ENCODE results near the gene PSD. TPM values are rescaled to one million over a fixed set of nuclear protein-coding genes. Genes with fewer than 3 reads are reported as not detected.

The PSD gene
- total RNA-seq, 2 experiments from 2014 or later, result 2.2 to 10.2 TPM

DNA sequence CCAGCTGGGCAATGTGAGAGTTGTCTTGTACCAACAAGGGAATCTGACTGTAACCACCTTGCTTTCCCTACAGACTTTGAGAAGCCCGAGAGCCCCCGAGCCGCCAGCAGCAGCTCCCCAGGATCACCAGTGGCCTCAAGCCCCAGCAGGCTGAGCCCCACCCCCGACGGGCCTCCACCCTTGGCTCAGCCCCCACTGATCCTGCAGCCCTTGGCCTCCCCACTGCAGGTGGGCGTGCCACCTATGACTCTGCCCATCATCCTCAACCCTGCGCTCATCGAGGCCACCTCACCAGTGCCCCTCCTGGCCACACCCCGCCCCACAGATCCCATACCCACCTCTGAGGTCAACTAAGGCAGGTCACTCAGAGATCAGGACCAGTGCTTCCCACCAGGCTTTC is 36.6 kb downstream of the PSD start:
- Histone ChIP-seq H3K36me3 (ENCODE audit: insufficient read depth, low read length) (peaks cover 42% of the 10 kb centered on the region), H3K27ac (ENCODE audit: low read depth, low read length, poor library complexity, severe bottlenecking) (no peak overlapping the region), H4K20me1 (ENCODE audit: insufficient read depth, low read length) (no peaks in the 10 kb centered on the region), H3K9me3 (ENCODE audit: low read length) (no peaks in the 10 kb centered on the region), H3K79me2 (ENCODE audit: insufficient read depth, low read depth, low read length) (no peaks in the 10 kb centered on the region), H3K4me3 (ENCODE audit: low read depth, low read length, poor library complexity, severe bottlenecking) (no peak overlapping the region), H3K4me2 (ENCODE audit: low read length) (no peak overlapping the region), H2AFZ (ENCODE audit: low read length) (no peak overlapping the region), H3K9me2 (ENCODE audit: insufficient read depth, low read length) (no peaks in the 10 kb centered on the region), H3K4me1 (ENCODE audit: insufficient read depth, low read length, poor library complexity, severe bottlenecking) (peaks cover 12% of the 10 kb centered on the region)
- POLR2A ChIA-PET, result interaction anchor here (0.7 kb wide), 1 partner anchor 79 kb away, joined by 5 read pairs; no protein-coding TSS in a partner anchor
- no peak for TF ChIP-seq EZH2phosphoT487 (IDR thresholded peaks at IDR 0.05; ENCODE audit: borderline replicate concordance, low read depth, low read length)
- TF ChIP-seq, protein P1, sequence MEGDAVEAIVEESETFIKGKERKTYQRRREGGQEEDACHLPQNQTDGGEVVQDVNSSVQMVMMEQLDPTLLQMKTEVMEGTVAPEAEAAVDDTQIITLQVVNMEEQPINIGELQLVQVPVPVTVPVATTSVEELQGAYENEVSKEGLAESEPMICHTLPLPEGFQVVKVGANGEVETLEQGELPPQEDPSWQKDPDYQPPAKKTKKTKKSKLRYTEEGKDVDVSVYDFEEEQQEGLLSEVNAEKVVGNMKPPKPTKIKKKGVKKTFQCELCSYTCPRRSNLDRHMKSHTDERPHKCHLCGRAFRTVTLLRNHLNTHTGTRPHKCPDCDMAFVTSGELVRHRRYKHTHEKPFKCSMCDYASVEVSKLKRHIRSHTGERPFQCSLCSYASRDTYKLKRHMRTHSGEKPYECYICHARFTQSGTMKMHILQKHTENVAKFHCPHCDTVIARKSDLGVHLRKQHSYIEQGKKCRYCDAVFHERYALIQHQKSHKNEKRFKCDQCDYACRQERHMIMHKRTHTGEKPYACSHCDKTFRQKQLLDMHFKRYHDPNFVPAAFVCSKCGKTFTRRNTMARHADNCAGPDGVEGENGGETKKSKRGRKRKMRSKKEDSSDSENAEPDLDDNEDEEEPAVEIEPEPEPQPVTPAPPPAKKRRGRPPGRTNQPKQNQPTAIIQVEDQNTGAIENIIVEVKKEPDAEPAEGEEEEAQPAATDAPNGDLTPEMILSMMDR (conservative IDR thresholded peaks at IDR 0.05; ENCODE audit: low read length), result no peak
- intact Hi-C loops (cut with micrococcal nuclease; ENCODE audit: unreplicated experiment), result no loop called here
- no TSS peak for BruUV-seq (replicated peaks)
- CTCF ChIA-PET (ENCODE audit: unreplicated experiment), result interaction anchor here (0.6 kb wide), 1 partner anchor 11 kb away, joined by 3 read pairs; no protein-coding TSS in a partner anchor
- DNase-seq (ENCODE audit: low spot score), result no peak

DNA sequence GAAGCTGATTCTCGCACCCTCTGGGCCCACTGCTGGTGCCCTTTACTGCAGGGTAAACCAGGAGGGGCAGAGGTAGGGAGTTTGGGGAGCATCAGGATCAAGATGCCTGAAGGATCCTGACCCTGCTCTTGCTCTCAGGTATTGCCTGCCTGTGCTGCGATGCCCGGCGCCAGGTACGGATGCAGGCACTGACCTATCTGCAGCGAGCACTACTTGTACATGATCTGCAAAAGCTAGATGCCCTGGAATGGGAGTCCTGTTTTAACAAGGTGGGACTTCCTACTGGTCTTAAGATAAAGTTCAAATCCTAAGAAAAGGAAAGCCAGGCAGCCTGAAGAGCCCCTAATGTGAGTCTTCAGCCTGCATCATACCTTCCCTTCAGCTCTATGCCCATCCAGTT is 39.2 kb downstream of the PSD start:
- H3K36me3 ChIP-seq (ENCODE audit: insufficient read depth, low read length), result peaks cover 56% of the 10 kb centered on the region
- CTCF ChIA-PET (ENCODE audit: unreplicated experiment), result interaction anchor here (1.9 kb wide), 1 partner anchor 144 kb away, joined by 4 read pairs; no protein-coding TSS in a partner anchor
- no TSS peak for BruUV-seq (replicated peaks)

DNA sequence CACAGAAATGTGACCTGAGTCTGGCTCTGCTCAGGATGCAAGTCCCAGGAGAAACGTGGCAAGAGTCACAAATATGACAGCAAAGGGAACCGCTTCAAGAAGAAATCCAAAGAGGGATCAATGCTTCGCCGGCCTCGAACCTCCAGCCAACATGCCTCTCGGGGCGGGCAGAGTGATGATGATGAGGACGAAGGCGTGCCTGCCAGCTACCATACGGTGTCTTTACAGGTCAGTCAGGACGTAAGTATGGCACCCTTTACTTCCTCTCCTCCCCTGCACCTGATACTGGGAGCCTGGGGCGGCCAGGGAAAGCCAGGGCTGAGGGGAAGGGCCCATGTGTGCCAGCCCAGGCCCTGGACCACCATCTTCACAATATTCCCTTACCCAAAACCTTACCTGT is 41.7 kb downstream of the PSD start:
- CTCF ChIA-PET (ENCODE audit: unreplicated experiment), result no interaction called here
- intact Hi-C loops (cut with micrococcal nuclease; ENCODE audit: unreplicated experiment), result no loop called here
- POLR2A ChIA-PET, result no interaction called here
- no TSS peak for BruUV-seq (replicated peaks)
- Histone ChIP-seq H3K4me2 (ENCODE audit: low read length) (no peak overlapping the region), H3K36me3 (ENCODE audit: insufficient read depth, low read length) (peaks cover 59% of the 10 kb centered on the region), H3K4me3 (ENCODE audit: low read depth, low read length, poor library complexity, severe bottlenecking) (no peak overlapping the region), H3K9me2 (ENCODE audit: insufficient read depth, low read length) (no peaks in the 10 kb centered on the region), H2AFZ (ENCODE audit: low read length) (no peak overlapping the region), H3K4me1 (ENCODE audit: insufficient read depth, low read length, poor library complexity, severe bottlenecking) (no peaks in the 10 kb centered on the region), H4K20me1 (ENCODE audit: insufficient read depth, low read length) (no peaks in the 10 kb centered on the region), H3K79me2 (ENCODE audit: insufficient read depth, low read depth, low read length) (no peaks in the 10 kb centered on the region), H3K27ac (ENCODE audit: low read depth, low read length, poor library complexity, severe bottlenecking) (no peak overlapping the region), H3K9me3 (ENCODE audit: low read length) (no peaks in the 10 kb centered on the region)
- no peak for DNase-seq (ENCODE audit: low spot score)
- TF ChIP-seq EZH2phosphoT487 (IDR thresholded peaks at IDR 0.05; ENCODE audit: borderline replicate concordance, low read depth, low read length), result no peak
- TF ChIP-seq, protein P1 (conservative IDR thresholded peaks at IDR 0.05; ENCODE audit: low read length), result no peak

More for the DNA sequence above, 39.2 kb downstream of the PSD start:
- Histone ChIP-seq H3K4me2 (ENCODE audit: low read length) (no peak overlapping the region), H2AFZ (ENCODE audit: low read length) (no peak overlapping the region), H3K4me3 (ENCODE audit: low read depth, low read length, poor library complexity, severe bottlenecking) (no peak overlapping the region), H3K4me1 (ENCODE audit: insufficient read depth, low read length, poor library complexity, severe bottlenecking) (peaks cover under 1% of the 10 kb centered on the region), H3K9me2 (ENCODE audit: insufficient read depth, low read length) (no peaks in the 10 kb centered on the region), H4K20me1 (ENCODE audit: insufficient read depth, low read length) (no peaks in the 10 kb centered on the region), H3K27ac (ENCODE audit: low read depth, low read length, poor library complexity, severe bottlenecking) (no peak overlapping the region), H3K79me2 (ENCODE audit: insufficient read depth, low read depth, low read length) (no peaks in the 10 kb centered on the region), H3K9me3 (ENCODE audit: low read length) (no peaks in the 10 kb centered on the region)
- DNase-seq (ENCODE audit: low spot score), result no peak
- no peak for TF ChIP-seq EZH2phosphoT487 (IDR thresholded peaks at IDR 0.05; ENCODE audit: borderline replicate concordance, low read depth, low read length)
- TF ChIP-seq, protein P1 (conservative IDR thresholded peaks at IDR 0.05; ENCODE audit: low read length), result no peak
- POLR2A ChIA-PET, result no interaction called here
- intact Hi-C loops (cut with micrococcal nuclease; ENCODE audit: unreplicated experiment), result no loop called here

Data from OCI-LY7 (cell line).